NCI-H1694 treated with DMSO at 0.1 percent for 48 hours (cell line): ENCODE measurements around the gene SOS1.
A peak's percentile ranks its signal among the peaks of the same experiment; 100 is the strongest.
"Not testable (repeated sequence)": the region's sequence is repeated elsewhere in the genome, so short reads cannot be mapped to it uniquely, and the experiment has no call there.

Experiments
- DNase-seq: peaks from one replicate; lab custom pipeline; 2025; lab: John Stamatoyannopoulos, UW

The SOS1 gene

GRCh38 chr2:39120771-39121522 is at the start of gene SOS1:
SOS1 (minus strand) TSS chr2:39121051; CDS start chr2:39120422, 629 bp downstream.
- peak; percentile 87 for DNase-seq

- no peak for DNase-seq
Measured at GRCh38 chr2:39164089-39164488, 43.2 kb upstream of the SOS1 start.

- DNase-seq, result no peak
Measured at GRCh38 chr2:39160982-39161381, 40.1 kb upstream of the SOS1 start.

GRCh38 chr2:39159283-39159682 is 38.4 kb upstream of the SOS1 start:
- DNase-seq, result no peak

- no peak for DNase-seq
Measured at GRCh38 chr2:39158351-39158750, 37.5 kb upstream of the SOS1 start.

- no peak for DNase-seq
Measured at GRCh38 chr2:39156846-39157245, 36.0 kb upstream of the SOS1 start.

- DNase-seq, result no peak
Measured at GRCh38 chr2:39156107-39156506, 35.3 kb upstream of the SOS1 start.

- not testable (repeated sequence) for DNase-seq
Measured at GRCh38 chr2:39155573-39155972, 34.7 kb upstream of the SOS1 start.

GRCh38 chr2:39154944-39155343 is 34.1 kb upstream of the SOS1 start:
- no peak for DNase-seq

GRCh38 chr2:39153312-39153711 is 32.5 kb upstream of the SOS1 start:
- DNase-seq, result no peak

- no peak for DNase-seq
Measured at GRCh38 chr2:39152504-39152903, 31.7 kb upstream of the SOS1 start.

GRCh38 chr2:39150890-39151497 is 30.1 kb upstream of the SOS1 start:
- no peak for DNase-seq

GRCh38 chr2:39150102-39150562 is 29.3 kb upstream of the SOS1 start:
- DNase-seq, result no peak

GRCh38 chr2:39146630-39147029 is 25.8 kb upstream of the SOS1 start:
- no peak for DNase-seq

- no peak for DNase-seq
Measured at GRCh38 chr2:39145906-39146421, 25.1 kb upstream of the SOS1 start.

GRCh38 chr2:39144416-39144815 is 23.6 kb upstream of the SOS1 start:
- DNase-seq, result no peak

- no peak for DNase-seq
Measured at GRCh38 chr2:39142904-39143605, 22.2 kb upstream of the SOS1 start.

- DNase-seq, result no peak
Measured at GRCh38 chr2:39141334-39142271, 20.8 kb upstream of the SOS1 start.

GRCh38 chr2:39140948-39141333 is 20.1 kb upstream of the SOS1 start:
- DNase-seq, result not testable (repeated sequence)

- no peak for DNase-seq
Measured at GRCh38 chr2:39140322-39140847, 19.5 kb upstream of the SOS1 start.

GRCh38 chr2:39139511-39140237 is 18.8 kb upstream of the SOS1 start:
- no peak for DNase-seq
